22Rv1 (cell line): ENCODE data around the gene TTC28.
"Not testable (repeated sequence)": the region's sequence is repeated elsewhere in the genome, so short reads cannot be mapped to it uniquely, and the experiment has no call there.

Experiments
- CTCF ChIP-seq: fragments of 450-650 bp; IDR thresholded peaks from 2 replicates; pipeline ENCODE4 v1.5.1; 2017; ENCODE audit warnings: mild to moderate bottlenecking
- ZFX ChIP-seq: fragments of 450-650 bp; IDR thresholded peaks from 2 replicates; pipeline ENCODE4 v1.6.1; 2017; ENCODE audit warnings: antibody characterized with exemption, borderline replicate concordance

- not testable (repeated sequence) for TF ChIP-seq CTCF, ZFX
Observed at GRCh38 chr22:28214750-28215149, 464.9 kb downstream of the TTC28 start.
